ENCODE data around the gene SLC3A2. TPM values are rescaled to one million over a fixed set of nuclear protein-coding genes. Genes with fewer than 3 reads are reported as not detected.
"Not testable (repeated sequence)": the region's sequence is repeated elsewhere in the genome, so short reads cannot be mapped to it uniquely, and the experiment has no call there.

Gene SLC3A2
- total and polyA plus RNA-seq, 4 donors, result 34.3 to 59.5 (median 51.0) TPM

GRCh38 chr11:62839050-62839945, 41.4 kb upstream of the SLC3A2 start, which contains the start of gene WDR74 (continued):
- TF ChIP-seq CTCF (IDR thresholded peaks at IDR 0.05; ENCODE audit: low read depth, low read length, missing input control), result no peak
- no peak for TF ChIP-seq RAD21 (IDR thresholded peaks at IDR 0.05)
- TF ChIP-seq TAF1 (conservative IDR thresholded peaks at IDR 0.05), result peak; percentile 41
- peak; percentile 49 for TF ChIP-seq NR2F2 (IDR thresholded peaks at IDR 0.05)
- TF ChIP-seq SP1 (IDR thresholded peaks at IDR 0.05), result peak; percentile 68
- TF ChIP-seq, protein P1, sequence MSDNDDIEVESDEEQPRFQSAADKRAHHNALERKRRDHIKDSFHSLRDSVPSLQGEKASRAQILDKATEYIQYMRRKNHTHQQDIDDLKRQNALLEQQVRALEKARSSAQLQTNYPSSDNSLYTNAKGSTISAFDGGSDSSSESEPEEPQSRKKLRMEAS (IDR thresholded peaks at IDR 0.05), result peak; percentile 99
- no peak for TF ChIP-seq FOXA2 (IDR thresholded peaks at IDR 0.05)
- TF ChIP-seq GABPA (IDR thresholded peaks at IDR 0.05 in 1 of 2, conservative IDR thresholded peaks at IDR 0.05 in 1 of 2), result peak; percentile 71 to 94

- Histone ChIP-seq H3K4me1 (ENCODE audit: control insufficient read depth in 4 of 4, insufficient read depth in 4 of 4, low read length in 3 of 4) (peaks cover 0 to 27% (median 20%) of the 10 kb centered on the region in 4 donors), H3K27ac (ENCODE audit: low read depth in 1 of 2, low read length in 2 of 2) (peak overlapping the region; percentile 99), H3K4me3 (ENCODE audit: low read depth in 1 of 3, low read length in 3 of 3) (peak overlapping the region; percentile 10 to 49 (median 42)), H3K9ac (ENCODE audit: low read depth in 1 of 2, low read length in 2 of 2) (peak overlapping the region; percentile 67 to 97)
- not testable (repeated sequence) for H3K27me3 ChIP-seq (ENCODE audit: control insufficient read depth in 4 of 4, insufficient read depth in 4 of 4, low read length in 3 of 4); H3K36me3 ChIP-seq (ENCODE audit: control insufficient read depth in 4 of 4, insufficient read depth in 3 of 4, low read depth in 1 of 4, low read length in 3 of 4); H3K9me3 ChIP-seq (ENCODE audit: control insufficient read depth in 4 of 4, low read length in 3 of 4)
- DNase-seq (ENCODE audit: low spot score), result peak; percentile 65
- WGBS, result under 1% methylated on average over 41 of the region's 41 CpGs
Measured at GRCh38 chr11:62840721-62841360, 39.9 kb upstream of the SLC3A2 start.

DNA sequence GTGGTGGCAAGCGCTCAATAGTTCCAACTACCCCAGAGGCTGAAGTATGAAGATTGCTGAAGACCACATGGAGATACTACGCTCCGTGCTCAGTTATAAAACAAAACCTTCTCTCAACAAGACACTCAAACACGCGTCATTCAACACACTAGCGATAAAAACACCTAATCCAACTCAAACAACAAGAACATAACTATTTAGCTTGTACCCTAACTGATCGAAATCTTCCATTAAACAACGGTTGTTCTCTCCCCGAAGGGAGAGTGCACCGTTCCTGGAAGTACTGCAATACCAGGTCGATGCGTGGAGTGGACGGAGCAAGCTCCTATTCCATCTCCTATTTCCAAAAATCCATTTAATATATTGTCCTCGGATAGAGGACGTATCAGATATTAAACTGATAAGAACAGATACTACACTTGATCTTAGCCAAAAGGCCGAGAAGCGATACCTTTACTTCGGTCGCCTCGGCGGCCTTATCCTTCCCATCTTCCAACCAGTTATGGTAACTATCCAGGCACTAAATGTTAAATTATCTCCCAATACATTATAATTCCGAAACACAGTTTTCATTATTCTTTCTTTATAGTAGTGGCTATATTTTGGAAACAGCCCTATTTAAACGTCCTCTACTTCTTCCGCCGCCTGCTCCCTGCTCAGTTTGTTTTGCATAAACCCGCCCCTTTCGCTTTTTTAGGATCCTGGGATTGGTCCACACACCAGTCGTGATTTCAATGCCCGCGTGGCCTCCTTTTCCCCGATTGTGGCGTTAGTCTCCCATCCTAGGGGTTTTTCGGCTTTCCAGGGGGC, 39.1 kb upstream of the SLC3A2 start:
- H3K9me3 ChIP-seq (ENCODE audit: control insufficient read depth in 4 of 4, low read length in 3 of 4), result no peaks in the 10 kb centered on the region
- H3K4me3 ChIP-seq (ENCODE audit: low read depth in 1 of 3, low read length in 3 of 3), result peak overlapping the region; percentile 59 to 72 (median 71)
- H3K9ac ChIP-seq (ENCODE audit: low read depth in 1 of 2, low read length in 2 of 2), result peak overlapping the region; percentile 94 to 96
- peak overlapping the region; percentile 99 for H3K27ac ChIP-seq (ENCODE audit: low read depth in 1 of 2, low read length in 2 of 2)
- no peaks in the 10 kb centered on the region for H3K27me3 ChIP-seq (ENCODE audit: control insufficient read depth in 4 of 4, insufficient read depth in 4 of 4, low read length in 3 of 4)
- H3K4me1 ChIP-seq (ENCODE audit: control insufficient read depth in 4 of 4, insufficient read depth in 4 of 4, low read length in 3 of 4), result peaks cover 0 to 27% (median 20%) of the 10 kb centered on the region in 4 donors
- no peaks in the 10 kb centered on the region for H3K36me3 ChIP-seq (ENCODE audit: control insufficient read depth in 4 of 4, insufficient read depth in 3 of 4, low read depth in 1 of 4, low read length in 3 of 4)
- DNase-seq (ENCODE audit: low spot score), result peak; percentile 87
- WGBS, result under 1% methylated on average over 33 of the region's 33 CpGs
- TF ChIP-seq HNF4G (IDR thresholded peaks at IDR 0.05), result peak; percentile 39
- peak; percentile 69 to 74 for TF ChIP-seq JUND (IDR thresholded peaks at IDR 0.05)
- TF ChIP-seq GABPA (IDR thresholded peaks at IDR 0.05 in 1 of 2, conservative IDR thresholded peaks at IDR 0.05 in 1 of 2), result peak; percentile 35 to 73
- peak; percentile 62 for TF ChIP-seq FOXA1 (IDR thresholded peaks at IDR 0.05)
- TF ChIP-seq TAF1 (conservative IDR thresholded peaks at IDR 0.05), result peak; percentile 88
- peak; percentile 96 for TF ChIP-seq ZBTB33 (IDR thresholded peaks at IDR 0.05)
- TF ChIP-seq FOXA2 (IDR thresholded peaks at IDR 0.05), result no peak
- TF ChIP-seq, protein P1 (IDR thresholded peaks at IDR 0.05), result peak; percentile 77
- TF ChIP-seq, protein P2, sequence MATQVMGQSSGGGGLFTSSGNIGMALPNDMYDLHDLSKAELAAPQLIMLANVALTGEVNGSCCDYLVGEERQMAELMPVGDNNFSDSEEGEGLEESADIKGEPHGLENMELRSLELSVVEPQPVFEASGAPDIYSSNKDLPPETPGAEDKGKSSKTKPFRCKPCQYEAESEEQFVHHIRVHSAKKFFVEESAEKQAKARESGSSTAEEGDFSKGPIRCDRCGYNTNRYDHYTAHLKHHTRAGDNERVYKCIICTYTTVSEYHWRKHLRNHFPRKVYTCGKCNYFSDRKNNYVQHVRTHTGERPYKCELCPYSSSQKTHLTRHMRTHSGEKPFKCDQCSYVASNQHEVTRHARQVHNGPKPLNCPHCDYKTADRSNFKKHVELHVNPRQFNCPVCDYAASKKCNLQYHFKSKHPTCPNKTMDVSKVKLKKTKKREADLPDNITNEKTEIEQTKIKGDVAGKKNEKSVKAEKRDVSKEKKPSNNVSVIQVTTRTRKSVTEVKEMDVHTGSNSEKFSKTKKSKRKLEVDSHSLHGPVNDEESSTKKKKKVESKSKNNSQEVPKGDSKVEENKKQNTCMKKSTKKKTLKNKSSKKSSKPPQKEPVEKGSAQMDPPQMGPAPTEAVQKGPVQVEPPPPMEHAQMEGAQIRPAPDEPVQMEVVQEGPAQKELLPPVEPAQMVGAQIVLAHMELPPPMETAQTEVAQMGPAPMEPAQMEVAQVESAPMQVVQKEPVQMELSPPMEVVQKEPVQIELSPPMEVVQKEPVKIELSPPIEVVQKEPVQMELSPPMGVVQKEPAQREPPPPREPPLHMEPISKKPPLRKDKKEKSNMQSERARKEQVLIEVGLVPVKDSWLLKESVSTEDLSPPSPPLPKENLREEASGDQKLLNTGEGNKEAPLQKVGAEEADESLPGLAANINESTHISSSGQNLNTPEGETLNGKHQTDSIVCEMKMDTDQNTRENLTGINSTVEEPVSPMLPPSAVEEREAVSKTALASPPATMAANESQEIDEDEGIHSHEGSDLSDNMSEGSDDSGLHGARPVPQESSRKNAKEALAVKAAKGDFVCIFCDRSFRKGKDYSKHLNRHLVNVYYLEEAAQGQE (IDR thresholded peaks at IDR 0.05), result peak; percentile 94
- peak; percentile 96 for TF ChIP-seq YY1 (IDR thresholded peaks at IDR 0.05)
- peak; percentile 2 for TF ChIP-seq CTCF (IDR thresholded peaks at IDR 0.05; ENCODE audit: low read depth, low read length, missing input control)
- peak; percentile 59 to 72 for TF ChIP-seq EGR1 (IDR thresholded peaks at IDR 0.05; ENCODE audit: low read depth in 2 of 2)
- peak; percentile 84 for TF ChIP-seq NR2F2 (IDR thresholded peaks at IDR 0.05)
